GM18520 (cell line): ENCODE data around the gene FNDC5.

Experiments
- ATAC-seq: cut with Tn5 transposase; IDR thresholded peaks from one replicate; pipeline ENCODE4 v1.9.1; 2021; ENCODE audit not compliant: unreplicated experiment

Gene FNDC5

DNA sequence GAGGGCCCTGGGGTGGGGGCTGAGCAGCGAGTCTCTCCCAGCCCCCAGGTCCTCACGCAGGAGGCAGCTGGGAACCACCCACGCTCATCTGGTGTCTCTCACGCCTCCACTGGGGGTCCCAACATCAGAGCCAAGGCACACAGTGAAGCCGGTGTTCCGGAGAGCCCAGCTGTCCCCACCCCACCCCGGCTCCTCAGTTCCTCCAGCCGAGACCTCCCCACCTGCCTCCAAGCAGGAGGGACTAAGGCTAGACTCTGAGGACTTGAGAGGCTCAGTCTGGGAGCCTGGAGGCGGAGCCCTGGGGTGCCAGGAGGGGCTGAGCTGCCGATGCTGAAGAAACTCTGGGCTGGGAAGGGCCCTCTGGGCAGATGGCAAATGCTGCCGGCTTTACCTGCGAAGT, 14.0 kb upstream of the FNDC5 start:
- no peak for ATAC-seq

DNA sequence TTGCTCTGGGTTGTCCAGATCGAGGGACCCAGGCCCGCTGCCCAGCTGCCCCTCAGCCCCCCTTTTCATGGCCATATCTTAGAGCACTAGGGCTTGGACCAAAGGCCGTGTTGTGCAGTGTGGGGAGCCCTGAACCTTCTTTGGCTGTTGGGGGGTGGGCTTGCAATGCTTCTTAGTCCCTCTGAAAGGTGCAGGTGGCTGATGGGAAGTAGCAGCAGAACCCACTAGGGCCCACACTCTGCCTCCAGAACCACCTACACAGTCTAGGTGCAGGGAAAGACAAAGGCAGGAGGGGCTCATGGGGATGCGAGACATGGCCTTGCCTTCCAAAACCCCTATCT, 13.3 kb upstream of the FNDC5 start:
- ATAC-seq = no peak

DNA sequence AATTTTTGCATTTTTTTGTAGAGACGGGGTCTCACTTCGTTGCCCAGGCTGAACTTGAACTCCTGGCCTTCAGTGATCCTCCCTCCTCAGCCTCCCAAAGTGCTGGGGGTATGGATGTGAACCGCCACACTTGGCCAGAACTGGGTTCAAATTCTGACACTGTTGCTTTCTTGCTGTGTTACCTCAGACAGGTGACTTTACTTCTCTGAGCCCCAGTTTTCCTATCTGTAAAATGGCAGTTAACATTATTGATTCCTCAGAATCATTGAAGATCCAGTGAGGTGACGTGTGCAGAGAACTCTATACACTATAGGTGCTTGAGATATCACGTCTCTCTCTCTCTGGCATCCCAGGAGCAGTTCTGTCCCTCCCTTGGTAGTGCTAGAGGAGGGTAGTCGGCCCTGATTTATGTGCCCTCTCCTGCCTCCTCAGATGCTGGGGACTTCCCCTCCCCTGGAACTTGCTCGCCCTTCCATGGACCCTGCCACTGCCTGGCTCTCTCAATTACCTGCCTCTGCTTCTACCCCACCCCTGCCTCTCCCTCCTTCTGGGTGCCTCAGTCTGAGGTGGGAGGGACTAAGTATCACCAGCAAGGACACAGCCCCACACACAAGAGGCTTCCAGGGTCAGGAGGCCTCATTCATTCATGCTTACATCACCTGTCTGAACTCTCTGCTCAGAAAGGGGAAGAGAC, 12.8 kb upstream of the FNDC5 start:
- ATAC-seq = no peak

DNA sequence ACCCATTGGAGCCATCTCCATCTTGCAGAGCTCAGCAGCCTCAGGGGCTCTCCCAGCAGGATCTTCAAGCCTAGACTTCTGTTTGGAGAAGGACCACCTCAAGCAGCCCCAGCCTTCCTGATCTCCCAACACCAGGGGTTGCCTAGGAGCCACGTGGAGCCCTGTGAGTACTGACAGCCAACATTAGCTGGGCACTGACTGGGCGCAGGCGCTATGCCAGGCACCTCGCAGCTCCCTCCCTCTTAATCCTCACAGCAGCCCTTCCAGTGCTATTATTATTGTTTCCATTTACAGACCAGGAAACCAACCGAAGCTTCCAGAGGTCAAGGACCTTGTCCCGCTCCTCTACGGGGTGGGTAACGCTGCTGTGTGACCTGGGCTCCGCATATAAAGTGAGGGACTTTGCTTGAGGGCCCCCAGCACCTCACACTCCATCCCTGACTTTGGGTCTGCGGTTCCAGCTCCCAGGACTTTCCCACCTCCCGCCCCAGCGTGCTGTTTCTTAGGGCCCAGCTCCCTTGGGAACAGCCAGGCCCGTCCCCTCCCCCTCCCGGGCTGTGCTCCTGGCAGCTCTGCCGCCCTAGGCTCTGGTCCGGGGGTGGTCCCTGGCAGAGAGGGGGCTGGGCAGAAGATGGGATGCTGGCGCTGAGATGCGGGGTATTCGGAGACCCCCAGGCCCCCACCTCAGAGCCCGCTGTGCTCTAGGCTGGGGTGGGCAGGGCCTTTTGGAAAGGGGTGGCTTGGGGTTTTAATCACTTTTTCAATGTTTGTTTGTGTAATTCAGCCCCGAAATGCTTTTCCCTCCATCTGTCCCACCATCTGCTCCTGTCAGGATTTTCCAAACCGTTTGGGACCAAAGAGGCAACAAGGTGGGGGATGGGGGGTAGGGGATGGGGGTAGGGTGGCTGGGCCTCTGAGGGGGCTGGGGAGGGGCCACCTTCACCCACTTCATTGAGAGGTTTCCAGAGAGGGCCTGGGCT, 11.4 kb upstream of the FNDC5 start:
- no peak for ATAC-seq

DNA sequence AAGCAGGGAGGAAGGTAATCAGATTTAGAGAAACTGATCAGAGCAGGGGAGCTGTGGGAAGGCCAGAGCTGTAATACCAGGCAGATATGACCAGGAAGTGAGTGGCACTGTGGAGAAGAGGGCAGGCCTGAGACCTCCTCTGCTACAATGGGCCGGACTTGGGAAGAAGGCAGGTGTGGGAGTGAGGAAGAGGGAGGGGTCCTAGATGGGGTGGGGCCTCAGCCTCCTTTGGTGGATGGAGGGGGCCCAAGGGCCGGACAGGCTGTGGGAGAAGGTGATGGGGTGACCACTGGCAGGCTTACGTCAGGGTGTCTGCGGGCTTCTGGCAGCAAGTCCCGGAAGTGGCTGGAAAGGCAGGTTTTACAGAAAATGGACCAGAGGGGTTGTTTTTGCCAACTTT, 10.6 kb upstream of the FNDC5 start:
- ATAC-seq = no peak

DNA sequence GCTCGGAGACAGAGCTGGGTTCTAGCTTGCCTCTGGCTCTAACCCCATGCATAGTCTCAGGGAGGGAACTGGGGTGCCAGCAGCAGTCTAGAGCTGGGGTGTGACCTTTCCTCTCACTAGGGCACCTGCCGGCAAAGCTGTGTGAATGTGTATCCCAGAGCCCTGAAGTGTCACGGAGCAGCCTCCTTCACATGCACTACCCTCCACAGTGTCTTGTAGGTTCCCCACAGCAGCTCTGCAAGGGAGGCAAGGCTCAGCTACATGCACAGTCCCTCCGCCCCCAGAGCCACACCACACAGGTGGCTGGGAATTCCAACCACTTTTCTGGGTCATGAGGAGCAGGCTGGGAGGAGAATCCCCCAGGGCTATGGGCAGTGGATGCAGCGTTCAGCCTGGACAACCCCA, 7.9 kb upstream of the FNDC5 start:
- ATAC-seq = no peak

DNA sequence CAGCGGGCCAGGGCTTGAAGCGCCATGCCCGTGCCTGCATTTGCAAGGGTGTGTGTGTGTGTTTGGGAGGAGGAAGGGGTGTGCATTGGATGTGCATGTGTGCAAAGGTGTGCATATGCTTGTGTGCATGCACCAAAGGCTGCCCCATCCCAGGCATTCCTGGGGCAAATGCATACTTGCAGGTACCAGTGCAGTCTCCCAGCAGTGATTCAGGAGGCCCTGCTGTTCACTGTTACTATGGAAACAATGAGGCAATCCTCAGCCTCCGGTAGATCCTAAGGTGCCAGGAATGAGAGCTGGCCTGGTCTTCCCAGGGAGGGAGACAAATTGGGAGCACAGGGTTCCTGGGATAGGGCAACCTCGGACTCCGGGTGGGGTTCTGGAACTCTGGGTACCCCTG, 7.5 kb upstream of the FNDC5 start:
- ATAC-seq = no peak

DNA sequence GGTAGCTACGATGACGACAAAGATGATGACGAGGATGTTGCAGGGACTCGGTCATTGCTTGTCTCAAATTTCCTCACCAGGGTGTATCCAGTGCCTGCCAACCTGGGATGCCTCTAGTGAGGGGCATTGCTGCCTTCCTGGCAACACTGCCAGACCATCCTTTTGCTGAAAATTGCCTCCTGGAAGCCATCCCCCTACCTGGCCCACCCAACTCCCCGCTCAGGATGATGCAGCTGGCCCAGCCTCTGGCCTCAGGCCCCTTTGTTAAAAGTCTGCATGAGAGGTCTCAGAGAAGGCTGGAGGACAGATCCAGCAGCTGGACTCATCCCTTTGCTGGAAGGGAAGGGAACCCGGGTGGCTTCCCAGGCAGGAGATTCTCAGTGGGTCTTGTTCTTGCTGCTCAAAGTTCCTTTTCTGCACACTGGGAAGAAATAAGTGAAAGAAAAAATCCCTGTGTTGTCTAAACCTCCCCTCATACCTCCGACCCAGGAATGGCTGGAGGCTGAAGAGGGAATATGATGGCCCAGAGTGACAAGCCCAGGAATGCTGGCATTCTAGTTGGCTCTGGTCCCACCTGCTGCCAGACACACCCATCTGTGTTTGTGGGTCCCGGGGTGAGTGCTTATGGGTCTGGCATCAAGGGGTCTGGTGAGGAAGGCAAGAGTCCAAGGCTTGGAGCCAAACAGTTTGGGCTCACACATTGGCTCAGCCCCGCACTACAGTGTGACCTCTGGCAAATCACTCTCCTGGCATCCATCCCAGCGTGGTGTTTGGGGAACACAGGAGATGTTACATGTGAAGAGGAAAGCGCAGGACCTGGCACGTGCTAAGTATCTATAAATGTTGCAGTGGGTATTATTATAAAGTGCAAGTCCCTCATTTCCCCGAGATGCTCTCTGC, 6.7 kb upstream of the FNDC5 start:
- ATAC-seq = no peak

DNA sequence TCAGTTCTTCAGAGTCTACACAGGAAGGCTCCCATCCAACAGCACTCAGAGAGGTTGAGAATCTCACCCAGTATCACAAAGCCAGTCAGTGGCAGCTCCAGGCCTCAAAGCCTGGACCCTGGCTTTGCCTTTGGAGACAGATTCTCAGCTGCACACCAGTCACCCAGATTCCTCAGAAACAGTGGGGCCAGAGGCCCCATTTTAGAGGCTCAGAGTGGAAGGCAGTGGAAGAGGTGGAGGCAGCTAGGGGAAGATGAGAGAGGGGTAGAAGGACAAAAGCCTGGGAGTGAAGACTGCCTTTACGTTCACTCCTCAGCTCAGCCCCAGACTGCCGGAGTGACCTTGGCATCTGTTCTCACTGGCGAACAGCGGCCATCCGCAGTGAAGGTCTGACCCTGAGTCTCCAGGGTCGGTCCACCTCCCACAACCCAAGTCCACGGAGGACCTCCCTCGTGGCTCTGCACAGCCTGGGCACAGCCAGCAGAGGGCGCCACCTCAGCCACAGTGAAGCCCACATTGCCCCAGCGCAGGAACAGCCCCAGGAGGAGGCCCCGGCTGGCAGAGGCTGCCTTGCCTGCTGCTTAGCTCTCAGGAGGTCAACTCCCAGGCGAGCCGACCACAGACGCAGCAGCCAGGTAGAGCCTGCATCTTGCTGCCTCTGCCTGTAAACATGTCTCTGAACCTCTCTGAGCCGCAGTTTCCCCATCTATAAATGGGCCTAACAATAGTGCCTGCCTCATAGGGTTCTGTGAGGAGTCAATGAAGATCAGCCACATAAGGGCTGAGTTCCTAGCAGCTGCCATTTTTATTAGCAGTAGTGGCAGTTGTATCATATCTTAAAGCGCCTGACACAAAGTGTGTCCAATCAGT, 5.9 kb upstream of the FNDC5 start:
- ATAC-seq = no peak

DNA sequence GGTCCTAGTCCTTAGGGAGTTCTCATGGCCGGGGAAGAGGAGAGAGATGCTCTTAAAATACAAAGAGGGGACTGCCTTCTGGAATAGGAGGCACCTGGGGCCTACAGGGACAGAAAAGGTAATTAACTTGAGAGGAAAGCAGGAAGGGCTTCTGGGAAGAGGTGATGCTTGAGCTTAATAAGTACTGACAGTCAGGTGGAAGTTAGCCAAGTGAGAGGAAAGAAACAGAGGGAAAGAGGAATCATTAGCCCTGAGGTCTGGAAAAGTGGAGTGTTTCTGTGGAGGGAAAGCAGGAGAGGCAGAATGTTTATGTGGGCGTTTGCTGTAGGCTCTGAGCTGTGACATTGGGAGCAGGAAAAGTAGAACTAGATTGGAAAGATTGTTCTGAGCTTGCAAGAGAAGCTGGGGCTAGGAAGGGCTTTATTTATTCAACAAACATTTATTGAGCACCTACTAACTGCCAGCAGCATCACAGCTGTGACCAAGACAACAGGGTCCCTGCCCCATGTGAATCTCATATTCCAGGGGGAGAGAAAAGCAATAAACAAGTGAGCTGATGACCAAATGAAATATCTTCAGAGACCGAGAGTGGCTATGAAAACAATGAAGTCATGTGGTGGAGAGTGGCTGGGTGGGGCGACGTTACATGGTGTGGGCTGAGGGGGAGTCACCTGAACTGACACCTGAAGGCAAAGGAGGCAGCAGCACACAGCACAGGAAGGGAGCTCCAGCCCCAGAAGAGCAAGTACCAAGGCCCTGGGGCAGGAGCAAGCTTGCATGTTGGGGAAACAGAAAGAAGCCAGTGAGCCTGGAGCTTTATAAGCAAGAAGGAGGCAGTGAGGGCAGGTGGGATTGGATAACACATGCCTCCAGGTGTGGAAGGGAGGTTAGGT, 4.4 kb upstream of the FNDC5 start:
- no peak for ATAC-seq

DNA sequence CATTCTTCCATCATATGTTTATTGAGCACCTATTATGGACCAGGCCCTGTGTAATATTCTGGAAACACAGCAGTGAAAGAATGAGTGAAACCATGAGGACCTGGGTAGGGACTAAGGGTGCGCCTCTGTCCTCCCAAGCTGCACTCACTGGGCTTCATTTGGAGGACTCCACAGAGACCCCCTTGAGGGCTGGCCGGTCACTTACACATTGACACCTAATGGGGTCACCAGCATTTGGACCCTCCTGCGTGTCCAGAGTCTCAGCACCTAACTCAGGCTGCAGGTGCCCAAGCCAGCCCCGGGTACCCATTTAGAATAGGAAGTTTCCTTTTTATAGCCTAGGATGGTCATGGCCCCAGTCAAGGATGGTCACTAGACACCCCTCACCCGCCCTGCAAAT, 2.8 kb upstream of the FNDC5 start:
- no peak for ATAC-seq

DNA sequence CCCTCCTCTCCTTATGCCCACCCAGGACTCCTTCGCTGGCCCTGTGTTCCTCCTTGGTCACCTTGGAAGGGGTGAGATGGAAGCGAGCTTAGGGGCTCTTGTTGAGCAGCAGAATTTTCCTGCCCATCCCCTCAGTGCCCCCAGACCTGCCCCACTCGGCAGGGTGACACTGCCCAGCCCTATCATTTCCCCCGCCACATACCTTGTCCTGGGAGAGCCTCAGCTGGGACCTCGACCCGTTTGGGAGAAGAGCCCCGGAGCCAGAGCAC, 1.4 kb upstream of the FNDC5 start:
- no peak for ATAC-seq

DNA sequence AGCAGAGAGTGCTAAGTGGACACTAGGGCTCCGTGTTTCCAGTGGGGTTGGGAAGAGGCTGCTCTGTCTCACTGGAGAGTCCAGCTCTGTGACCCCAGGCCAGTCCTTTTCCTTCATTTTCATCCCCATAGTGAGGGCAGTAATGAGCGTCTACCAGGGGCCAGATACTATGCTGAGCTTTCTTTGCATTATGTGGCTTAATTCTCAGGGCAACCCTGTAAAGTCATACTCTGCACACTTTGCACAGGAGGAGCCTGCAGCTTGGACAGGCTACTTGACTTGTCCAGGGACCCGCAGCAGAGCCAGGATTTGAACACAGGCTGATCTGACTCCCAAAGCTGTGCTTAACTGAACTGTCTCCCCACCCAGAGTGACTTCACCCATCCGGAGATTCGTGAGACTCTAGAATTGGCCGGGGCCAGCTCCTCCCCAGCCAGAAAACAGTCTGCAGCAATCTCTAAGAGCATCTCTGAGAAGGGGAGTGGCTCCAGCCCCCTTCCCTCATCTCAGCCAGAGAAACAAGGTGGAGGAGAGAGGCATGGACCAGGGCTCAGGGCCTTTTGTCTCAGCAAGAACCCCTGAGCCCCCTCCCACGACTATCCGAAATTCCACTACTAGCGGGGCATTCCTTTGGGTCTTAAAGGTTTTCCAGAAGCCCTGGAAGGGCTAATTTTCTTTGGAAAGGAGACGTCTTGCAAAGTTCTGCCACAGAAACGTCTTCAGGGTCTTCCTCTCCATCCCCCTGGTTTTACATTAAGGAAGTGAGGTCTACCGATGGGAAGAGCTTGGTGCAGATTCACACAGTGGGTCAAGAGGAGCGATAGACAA, 866 bp upstream of the FNDC5 start:
- no peak for ATAC-seq

DNA sequence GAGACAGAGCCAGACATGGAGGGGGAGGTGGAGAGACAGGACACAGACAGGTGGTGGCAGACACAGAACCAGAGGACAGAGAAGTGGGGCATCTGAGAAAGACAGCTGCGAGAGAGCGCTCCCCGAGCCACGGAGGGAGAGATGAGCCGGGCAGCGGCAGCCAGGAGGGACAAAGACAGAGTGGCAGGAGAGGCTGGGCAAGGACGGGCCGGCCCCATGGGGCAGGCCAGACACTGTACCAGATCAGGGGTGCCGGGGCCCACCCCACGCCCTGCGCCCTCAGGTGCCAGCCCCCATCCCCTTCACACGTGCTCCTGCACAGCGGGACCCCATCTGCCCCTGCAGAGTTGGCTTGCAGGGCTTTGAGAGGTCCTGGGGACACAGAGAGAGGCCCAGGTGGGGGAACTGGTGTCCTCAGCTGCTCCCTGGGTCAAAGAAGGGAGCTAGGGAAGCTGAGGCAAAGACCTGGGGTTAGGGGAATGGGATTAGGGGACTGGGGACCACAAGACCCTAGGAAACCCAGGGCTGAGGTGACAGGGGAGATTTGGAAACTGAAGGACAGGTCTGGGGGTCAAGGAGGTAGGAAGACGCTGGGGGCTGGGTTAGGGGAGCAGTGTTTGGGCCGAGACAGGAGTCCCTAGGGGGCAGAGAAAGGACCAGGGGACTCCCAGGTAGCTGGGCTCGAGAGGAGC, 643 bp downstream of the FNDC5 start:
- ATAC-seq = no peak

DNA sequence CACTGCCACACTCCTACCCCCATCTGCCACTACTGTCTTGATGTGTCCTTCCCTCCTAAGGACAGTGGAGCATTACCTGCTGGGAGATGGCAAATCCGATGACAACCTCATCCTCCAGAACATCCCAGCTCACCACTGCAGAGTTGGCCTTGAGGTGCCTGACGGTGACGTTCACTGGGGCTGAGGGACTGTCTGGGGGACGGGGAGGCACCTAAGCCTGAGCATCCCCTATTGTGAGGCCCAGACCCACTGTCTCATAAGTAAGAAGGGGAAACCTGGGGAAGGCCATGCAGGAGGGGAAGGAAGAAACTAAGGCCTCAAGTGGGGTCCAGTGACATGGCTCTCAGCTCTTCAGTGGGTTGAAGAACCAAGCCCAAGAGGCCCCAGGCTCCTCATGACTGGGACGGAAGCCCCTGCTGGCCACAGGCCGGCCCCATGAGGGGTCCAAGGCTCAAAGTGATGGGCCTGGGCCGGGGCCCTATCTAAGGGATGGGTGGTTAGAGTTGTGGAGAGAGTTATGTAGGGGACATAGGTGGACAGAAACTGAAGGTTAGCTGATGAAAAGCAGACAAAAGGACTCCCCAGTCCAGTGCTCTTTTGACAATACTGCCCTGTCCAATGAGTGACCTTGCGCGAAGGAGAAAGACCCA, 1.8 kb downstream of the FNDC5 start:
- ATAC-seq = no peak

DNA sequence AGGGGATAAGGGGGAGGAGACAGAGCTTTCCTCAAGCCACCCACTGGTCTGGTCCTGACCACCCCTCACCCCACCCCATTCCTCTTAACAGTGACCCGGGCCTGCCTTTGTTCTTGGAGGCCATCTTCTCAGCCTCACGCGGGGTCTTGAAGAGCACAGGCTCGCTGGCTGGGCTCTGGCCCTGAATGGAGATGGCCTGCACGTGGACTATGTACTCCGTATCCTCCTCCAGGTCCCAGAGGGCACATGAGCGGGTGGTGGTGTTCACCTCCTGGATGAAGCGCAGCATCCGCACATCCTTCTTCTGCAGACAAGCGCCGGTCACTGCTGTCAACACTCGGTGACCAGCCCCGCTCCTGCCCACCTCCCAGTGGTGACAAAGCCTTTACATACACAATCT, 2.6 kb downstream of the FNDC5 start:
- ATAC-seq = no peak

DNA sequence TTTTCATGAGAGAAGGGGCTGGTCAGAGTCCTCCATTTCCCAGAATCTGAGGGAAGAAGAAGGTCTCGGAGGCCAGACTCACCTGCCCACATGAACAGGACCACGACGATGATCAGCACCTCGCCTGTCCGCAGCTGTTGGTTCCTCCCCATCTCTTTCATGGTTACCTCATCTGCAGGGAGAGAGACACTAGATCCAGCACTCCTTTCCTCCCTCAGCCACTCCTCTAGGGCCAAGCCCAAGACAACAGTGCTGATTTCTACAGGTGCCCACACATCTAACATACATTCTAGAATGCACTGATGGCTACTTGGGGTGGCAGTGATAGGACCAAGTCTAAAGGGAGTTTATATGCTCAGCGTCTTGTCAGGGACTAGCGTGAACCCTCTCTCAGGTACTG, 3.0 kb downstream of the FNDC5 start:
- ATAC-seq = no peak

DNA sequence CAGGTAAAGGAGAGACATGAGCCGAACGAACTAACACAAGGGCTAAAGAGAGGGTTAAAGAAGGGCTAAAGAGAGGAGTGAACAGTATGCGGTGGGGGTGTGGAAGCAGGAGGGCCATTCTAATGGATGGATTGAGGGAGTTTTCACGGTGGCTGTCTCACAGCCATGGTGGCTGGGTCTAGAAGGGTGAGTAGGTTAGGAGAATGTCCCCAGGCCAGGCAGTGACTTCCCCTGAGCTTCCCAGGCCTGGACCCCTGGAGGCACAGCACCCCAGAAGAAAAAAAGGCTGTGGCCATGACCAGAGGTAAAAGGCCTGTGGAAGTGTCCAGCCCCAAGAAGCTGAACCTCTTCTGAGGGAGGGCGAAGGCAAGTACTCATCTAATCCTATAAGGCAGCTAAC, 3.6 kb downstream of the FNDC5 start:
- ATAC-seq = no peak
